ENCODE measurements around the gene BAIAP3. TPM values are rescaled to one million over a fixed set of nuclear protein-coding genes. Genes with fewer than 3 reads are reported as not detected.

Gene BAIAP3
- total and polyA plus RNA-seq, 2 of the 8 experiments (the other 6 are each of a cell fraction or from before 2014, with no cell fraction given), result 2.9 to 6.8 TPM

DNA sequence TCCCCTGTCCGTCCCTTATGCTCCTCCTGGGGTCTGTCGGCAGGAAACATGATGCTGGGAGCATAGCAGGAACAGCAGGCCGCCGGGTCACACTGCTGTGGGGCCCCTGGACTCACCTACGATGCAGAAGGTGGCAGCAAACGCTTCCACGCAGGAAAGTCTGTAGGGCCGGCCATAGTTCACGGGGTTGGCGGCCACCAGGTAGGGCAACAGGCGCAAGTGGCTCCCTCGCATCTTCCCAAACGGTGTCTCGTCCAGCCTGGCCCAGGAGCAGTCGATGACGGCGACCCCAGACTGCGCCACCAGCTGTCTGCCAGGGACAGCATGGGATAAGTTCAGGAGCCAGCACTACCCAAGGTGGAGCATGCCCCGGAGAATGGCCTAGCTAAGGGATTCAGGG, 17.2 kb downstream of the BAIAP3 start (continued):
- TF ChIP-seq CTCF (IDR thresholded peaks at IDR 0.05; ENCODE audit: control extremely low read depth in 1 of 3, insufficient read depth in 1 of 3, low read depth in 1 of 3, low read length in 3 of 3) (no peak), CHD7 (IDR thresholded peaks at IDR 0.05; ENCODE audit: insufficient replicate concordance, low read length) (no peak), CBX5 (IDR thresholded peaks at IDR 0.05; ENCODE audit: low read depth, low read length) (no peak), RXRA (IDR thresholded peaks at IDR 0.05; ENCODE audit: insufficient read depth, low read depth, low read length) (no peak), NRF1 (IDR thresholded peaks at IDR 0.05; ENCODE audit: low read depth, low read length) (no peak), SUZ12 (IDR thresholded peaks at IDR 0.05; ENCODE audit: low read length) (no peak)
- TF ChIP-seq, protein P1, sequence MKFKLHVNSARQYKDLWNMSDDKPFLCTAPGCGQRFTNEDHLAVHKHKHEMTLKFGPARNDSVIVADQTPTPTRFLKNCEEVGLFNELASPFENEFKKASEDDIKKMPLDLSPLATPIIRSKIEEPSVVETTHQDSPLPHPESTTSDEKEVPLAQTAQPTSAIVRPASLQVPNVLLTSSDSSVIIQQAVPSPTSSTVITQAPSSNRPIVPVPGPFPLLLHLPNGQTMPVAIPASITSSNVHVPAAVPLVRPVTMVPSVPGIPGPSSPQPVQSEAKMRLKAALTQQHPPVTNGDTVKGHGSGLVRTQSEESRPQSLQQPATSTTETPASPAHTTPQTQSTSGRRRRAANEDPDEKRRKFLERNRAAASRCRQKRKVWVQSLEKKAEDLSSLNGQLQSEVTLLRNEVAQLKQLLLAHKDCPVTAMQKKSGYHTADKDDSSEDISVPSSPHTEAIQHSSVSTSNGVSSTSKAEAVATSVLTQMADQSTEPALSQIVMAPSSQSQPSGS (IDR thresholded peaks at IDR 0.05; ENCODE audit: low read length), result no peak
